ENCODE results near the gene CACNA1I.
"Not testable (repeated sequence)": the region's sequence is repeated elsewhere in the genome, so short reads cannot be mapped to it uniquely, and the experiment has no call there.

The CACNA1I gene

DNA sequence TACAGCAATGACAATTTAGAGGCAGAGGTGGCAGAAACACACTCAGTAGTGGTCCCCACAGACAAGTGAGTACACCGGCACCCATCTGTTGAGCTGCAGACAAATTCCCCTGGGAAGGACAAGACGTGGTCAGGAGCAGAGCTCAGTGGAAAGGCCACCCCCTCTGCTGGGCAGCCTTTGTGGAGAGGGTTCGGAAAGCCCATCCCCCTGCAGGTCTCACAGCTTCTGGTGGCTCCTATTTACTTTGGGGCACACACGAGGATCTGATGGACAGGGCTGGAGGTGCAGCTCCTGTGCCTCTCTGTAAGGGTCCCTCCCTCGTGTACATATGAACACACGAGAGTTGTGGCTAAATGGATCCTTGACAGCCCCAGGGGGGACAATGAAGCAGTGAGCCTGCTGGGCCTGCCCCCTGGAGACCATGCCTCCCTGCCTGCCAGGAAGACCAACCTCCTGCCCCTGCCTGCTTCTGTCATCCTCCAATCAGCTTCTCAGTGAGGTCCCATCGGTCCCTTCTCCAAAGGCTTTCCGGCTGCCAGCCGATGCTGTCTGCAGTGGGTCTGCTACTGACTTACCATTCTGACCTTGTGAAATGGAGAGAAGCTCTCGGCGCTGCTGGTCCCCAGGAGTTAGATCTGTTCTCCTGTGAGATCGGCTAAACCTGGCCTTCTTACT, 161.5 kb downstream of the CACNA1I start:
- H3K9me3 Mint-ChIP-seq: no peaks in the 10 kb centered on the region
- ATAC-seq: no peak
- H3K4me3 Mint-ChIP-seq: no peak overlapping the region
- no peak overlapping the region for H3K27ac Mint-ChIP-seq
- no peaks in the 10 kb centered on the region for H3K4me1 Mint-ChIP-seq
- H3K27me3 Mint-ChIP-seq: peaks cover 38% of the 10 kb centered on the region
- no peaks in the 10 kb centered on the region for H3K36me3 Mint-ChIP-seq

DNA sequence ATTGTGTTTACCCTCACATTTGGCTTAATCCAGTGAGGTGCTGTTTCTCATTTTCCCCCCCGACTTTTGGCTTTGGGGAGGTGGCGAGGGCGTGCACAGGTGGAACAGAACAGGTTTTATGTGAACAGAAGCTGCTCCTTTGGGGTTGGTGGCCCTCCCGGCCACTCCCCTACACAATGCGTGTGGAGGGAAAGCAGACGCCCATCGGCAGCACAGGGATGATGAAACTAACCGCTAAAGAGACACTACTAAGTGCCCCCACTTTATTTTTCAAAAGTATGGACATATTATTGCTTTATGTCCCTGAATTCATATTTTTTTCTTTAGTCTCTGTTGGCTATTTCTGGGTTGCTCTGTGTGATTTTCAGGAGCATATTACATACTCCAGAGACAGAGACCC, 162.1 kb downstream of the CACNA1I start:
- Mint-ChIP-seq H3K9me3 (no peaks in the 10 kb centered on the region), H3K36me3 (no peaks in the 10 kb centered on the region), H3K27me3 (peaks cover 38% of the 10 kb centered on the region), H3K27ac (no peak overlapping the region), H3K4me1 (no peaks in the 10 kb centered on the region), H3K4me3 (no peak overlapping the region)
- no peak for ATAC-seq

- no peak for ATAC-seq
- Mint-ChIP-seq H3K4me3 (no peak overlapping the region), H3K9me3 (no peaks in the 10 kb centered on the region), H3K27ac (no peak overlapping the region), H3K27me3 (peaks cover 38% of the 10 kb centered on the region), H3K4me1 (no peaks in the 10 kb centered on the region), H3K36me3 (no peaks in the 10 kb centered on the region)
Observed at GRCh38 chr22:39733191-39733590, 162.6 kb downstream of the CACNA1I start.

- H3K27me3 Mint-ChIP-seq: peaks cover 38% of the 10 kb centered on the region
- H3K4me1 Mint-ChIP-seq, H3K36me3 Mint-ChIP-seq, ATAC-seq, H3K27ac Mint-ChIP-seq, H3K4me3 Mint-ChIP-seq, H3K9me3 Mint-ChIP-seq: not testable (repeated sequence)
Observed at GRCh38 chr22:39734046-39734445, 163.5 kb downstream of the CACNA1I start.

GRCh38 chr22:39734866-39735265, 164.3 kb downstream of the CACNA1I start:
- ATAC-seq: no peak
- Mint-ChIP-seq H3K36me3 (no peaks in the 10 kb centered on the region), H3K4me3 (no peak overlapping the region), H3K27ac (no peak overlapping the region), H3K4me1 (no peaks in the 10 kb centered on the region), H3K27me3 (peaks cover 38% of the 10 kb centered on the region), H3K9me3 (no peaks in the 10 kb centered on the region)

GRCh38 chr22:39735776-39736175, 165.2 kb downstream of the CACNA1I start:
- Mint-ChIP-seq H3K27ac (no peak overlapping the region), H3K27me3 (peaks cover 38% of the 10 kb centered on the region), H3K4me3 (no peak overlapping the region)

GRCh38 chr22:39738746-39739145, 168.2 kb downstream of the CACNA1I start:
- H3K4me1 Mint-ChIP-seq: no peaks in the 10 kb centered on the region
- H3K27ac Mint-ChIP-seq: no peak overlapping the region
- ATAC-seq: no peak
- peaks cover 3% of the 10 kb centered on the region for H3K9me3 Mint-ChIP-seq
- peaks cover 21% of the 10 kb centered on the region for H3K27me3 Mint-ChIP-seq
- H3K4me3 Mint-ChIP-seq: no peak overlapping the region
- no peaks in the 10 kb centered on the region for H3K36me3 Mint-ChIP-seq

More at GRCh38 chr22:39735776-39736175, 165.2 kb downstream of the CACNA1I start:
- no peaks in the 10 kb centered on the region for H3K4me1 Mint-ChIP-seq
- H3K9me3 Mint-ChIP-seq: no peaks in the 10 kb centered on the region
- no peaks in the 10 kb centered on the region for H3K36me3 Mint-ChIP-seq
- ATAC-seq: no peak
